K562 (cell line): Measurements from ENCODE around the gene KRTAP15-1.

Experiments used
- ARHGAP35 ChIP-seq: fragments of 450-650 bp; IDR thresholded peaks from 2 replicates; pipeline ENCODE4 v1.6.1; 2018; ENCODE audit not compliant: partially characterized antibody
- ATF6 ChIP-seq: sonication (generic); formaldehyde crosslinking; IDR thresholded peaks from 2 replicates; pipeline ENCODE4 v1.4.0; 2020; ENCODE audit warnings: mild to moderate bottlenecking, missing genetic modification reagents
- BRF1 ChIP-seq: IDR thresholded peaks from 3 replicates; pipeline ENCODE4 v1.6.1; 2011; ENCODE audit warnings: borderline replicate concordance, mild to moderate bottlenecking; ENCODE audit not compliant: insufficient read length; ENCODE audit errors: extremely low read depth
- FOXM1 ChIP-seq, 2 experiments: fragments of 450-650 bp in 1 of 2; sonication (generic) in 1 of 2; formaldehyde crosslinking in 1 of 2; IDR thresholded peaks; 2 replicates each; pipeline versions ENCODE4 v1.6.1 to v1.9.0; 2017 to 2022; ENCODE audit warnings: low read depth in 2 of 2, mild to moderate bottlenecking in 2 of 2, missing genetic modification reagents in 1 of 2, moderate library complexity in 1 of 2
- JUND ChIP-seq, 2 experiments: IDR thresholded peaks; 2 replicates in 1 of 2; 3 replicates in 1 of 2; pipeline ENCODE4 v1.6.1; 2011; ENCODE audit warnings: borderline replicate concordance in 2 of 2, low read depth in 2 of 2, low read length in 2 of 2, improper control_type of control experiment in 1 of 2, missing biosample characterization in 1 of 2, missing genetic modification characterization in 1 of 2, missing genetic modification reagents in 1 of 2
- NRF1 ChIP-seq, 2 experiments: fragments of 450-650 bp; IDR thresholded peaks in 1 of 2; conservative IDR thresholded peaks in 1 of 2; 2 replicates each; pipeline ENCODE4 v1.6.1; 2014; ENCODE audit warnings: mild to moderate bottlenecking in 2 of 2
- PATZ1 ChIP-seq: fragments of 250-450 bp; sonication (Bioruptor Pico); IDR thresholded peaks from 2 replicates; pipeline ENCODE4 v1.5.0; 2020; ENCODE audit warnings: mild to moderate bottlenecking, borderline replicate concordance
- PCBP2 ChIP-seq: fragments of 200-400 bp; formaldehyde crosslinking; IDR thresholded peaks from 2 replicates; pipeline ENCODE4 v1.6.1; 2018; ENCODE audit warnings: low read length, low read depth, mild to moderate bottlenecking, moderate library complexity; ENCODE audit not compliant: poor library complexity, severe bottlenecking
- POLR2AphosphoS5 ChIP-seq: IDR thresholded peaks from 2 replicates; pipeline ENCODE4 v1.6.1; 2011; ENCODE audit warnings: mild to moderate bottlenecking, low read depth, low read length, moderate library complexity; ENCODE audit not compliant: control insufficient read depth, insufficient read depth
- PTBP1 ChIP-seq: fragments of 200-400 bp; formaldehyde crosslinking; IDR thresholded peaks from 2 replicates; pipeline ENCODE4 v1.6.1; 2017; ENCODE audit warnings: low read depth, low read length
- SFPQ ChIP-seq: fragments of 200-400 bp; formaldehyde crosslinking; IDR thresholded peaks from 2 replicates; pipeline ENCODE4 v1.6.1; 2017; ENCODE audit warnings: mild to moderate bottlenecking, low read depth, low read length, moderate library complexity
- SP1 ChIP-seq: sonication (generic); formaldehyde crosslinking; IDR thresholded peaks from 2 replicates; pipeline ENCODE4 v1.8.1; 2022; ENCODE audit warnings: mild to moderate bottlenecking, missing genetic modification reagents
- TF ChIP-seq, protein P1 (sequence below), 3 experiments: IDR thresholded peaks in 2 of 3; conservative IDR thresholded peaks in 1 of 3; 2 replicates each; pipeline ENCODE4 v1.5.1; 2011 to 2012; ENCODE audit warnings: low read length in 3 of 3, mild to moderate bottlenecking in 3 of 3, control low read depth in 2 of 3, improper control_type of control experiment in 1 of 3, inconsistent platforms in 1 of 3, low read depth in 1 of 3, mixed read lengths in 1 of 3, moderate library complexity in 1 of 3; ENCODE audit not compliant: insufficient read depth in 2 of 3
- TF ChIP-seq, protein P2 (sequence below): fragments of 450-650 bp; IDR thresholded peaks from 2 replicates; pipeline ENCODE4 v1.6.1; 2017; ENCODE audit warnings: mild to moderate bottlenecking, moderate library complexity

- TF ChIP-seq PATZ1 (no peak), POLR2AphosphoS5 (no peak), ARHGAP35 (no peak), ATF6 (no peak), NRF1 (conservative IDR thresholded peaks at IDR 0.05 in 1 of 2, IDR thresholded peaks at IDR 0.05 in 1 of 2) (no peak), SFPQ (no peak), FOXM1 (IDR thresholded peaks at IDR 0.05; ENCODE audit: low read depth) (no peak), FOXM1 (CRISPR knock-in tag; IDR thresholded peaks at IDR 0.05; ENCODE audit: low read depth) (no peak), BRF1 (no peak), PTBP1 (no peak), PCBP2 (no peak), SP1 (CRISPR knock-in tag) (no peak), JUND (IDR thresholded peaks at IDR 0.05; ENCODE audit: borderline replicate concordance, low read depth, low read length) (no peak), JUND (tag; IDR thresholded peaks at IDR 0.05; ENCODE audit: borderline replicate concordance, low read depth, low read length) (no peak)
- TF ChIP-seq, protein P1, sequence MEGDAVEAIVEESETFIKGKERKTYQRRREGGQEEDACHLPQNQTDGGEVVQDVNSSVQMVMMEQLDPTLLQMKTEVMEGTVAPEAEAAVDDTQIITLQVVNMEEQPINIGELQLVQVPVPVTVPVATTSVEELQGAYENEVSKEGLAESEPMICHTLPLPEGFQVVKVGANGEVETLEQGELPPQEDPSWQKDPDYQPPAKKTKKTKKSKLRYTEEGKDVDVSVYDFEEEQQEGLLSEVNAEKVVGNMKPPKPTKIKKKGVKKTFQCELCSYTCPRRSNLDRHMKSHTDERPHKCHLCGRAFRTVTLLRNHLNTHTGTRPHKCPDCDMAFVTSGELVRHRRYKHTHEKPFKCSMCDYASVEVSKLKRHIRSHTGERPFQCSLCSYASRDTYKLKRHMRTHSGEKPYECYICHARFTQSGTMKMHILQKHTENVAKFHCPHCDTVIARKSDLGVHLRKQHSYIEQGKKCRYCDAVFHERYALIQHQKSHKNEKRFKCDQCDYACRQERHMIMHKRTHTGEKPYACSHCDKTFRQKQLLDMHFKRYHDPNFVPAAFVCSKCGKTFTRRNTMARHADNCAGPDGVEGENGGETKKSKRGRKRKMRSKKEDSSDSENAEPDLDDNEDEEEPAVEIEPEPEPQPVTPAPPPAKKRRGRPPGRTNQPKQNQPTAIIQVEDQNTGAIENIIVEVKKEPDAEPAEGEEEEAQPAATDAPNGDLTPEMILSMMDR (IDR thresholded peaks at IDR 0.05 in 2 of 3, conservative IDR thresholded peaks at IDR 0.05 in 1 of 3; ENCODE audit: insufficient read depth in 2 of 3, low read depth in 1 of 3, low read length in 3 of 3), result no peak
- TF ChIP-seq, protein P2, sequence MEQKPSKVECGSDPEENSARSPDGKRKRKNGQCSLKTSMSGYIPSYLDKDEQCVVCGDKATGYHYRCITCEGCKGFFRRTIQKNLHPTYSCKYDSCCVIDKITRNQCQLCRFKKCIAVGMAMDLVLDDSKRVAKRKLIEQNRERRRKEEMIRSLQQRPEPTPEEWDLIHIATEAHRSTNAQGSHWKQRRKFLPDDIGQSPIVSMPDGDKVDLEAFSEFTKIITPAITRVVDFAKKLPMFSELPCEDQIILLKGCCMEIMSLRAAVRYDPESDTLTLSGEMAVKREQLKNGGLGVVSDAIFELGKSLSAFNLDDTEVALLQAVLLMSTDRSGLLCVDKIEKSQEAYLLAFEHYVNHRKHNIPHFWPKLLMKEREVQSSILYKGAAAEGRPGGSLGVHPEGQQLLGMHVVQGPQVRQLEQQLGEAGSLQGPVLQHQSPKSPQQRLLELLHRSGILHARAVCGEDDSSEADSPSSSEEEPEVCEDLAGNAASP, result no peak
These were observed 9.9 kb upstream of the KRTAP15-1 start, which contains the start of gene KRTAP13-4 for GRCh38 chr21:30430170-30430655.
